ENCODE results near the gene SGMS1. TPM values are rescaled to one million over a fixed set of nuclear protein-coding genes. Genes with fewer than 3 reads are reported as not detected.
"Not testable (repeated sequence)": the region's sequence is repeated elsewhere in the genome, so short reads cannot be mapped to it uniquely, and the experiment has no call there.

The SGMS1 gene
- total RNA-seq, 1 experiment from 2014 or later, result 25.5 TPM

GRCh38 chr10:50373821-50374501 is 249.8 kb downstream of the SGMS1 start:
- in situ Hi-C loops (cut with HindIII; ENCODE audit: low sequenced_read_pairs), result no loop called here
- peak; percentile 38 for DNase-seq (ENCODE audit: low spot score)

GRCh38 chr10:50369931-50370330 is 253.8 kb downstream of the SGMS1 start:
- DNase-seq (ENCODE audit: low spot score), result no peak
- in situ Hi-C loops (cut with HindIII; ENCODE audit: low sequenced_read_pairs), result no loop called here

- in situ Hi-C loops (cut with HindIII; ENCODE audit: low sequenced_read_pairs), result no loop called here
- DNase-seq (ENCODE audit: low spot score), result no peak
These were observed 256.0 kb downstream of the SGMS1 start for GRCh38 chr10:50367732-50368131.

- in situ Hi-C loops (cut with HindIII; ENCODE audit: low sequenced_read_pairs); DNase-seq (ENCODE audit: low spot score): not testable (repeated sequence)
These were observed 257.3 kb downstream of the SGMS1 start for GRCh38 chr10:50366421-50366820.

GRCh38 chr10:50364730-50365129 is 259.0 kb downstream of the SGMS1 start:
- DNase-seq (ENCODE audit: low spot score); in situ Hi-C loops (cut with HindIII; ENCODE audit: low sequenced_read_pairs): not testable (repeated sequence)

- in situ Hi-C loops (cut with HindIII; ENCODE audit: low sequenced_read_pairs), result no loop called here
- no peak for DNase-seq (ENCODE audit: low spot score)
These were observed 261.1 kb downstream of the SGMS1 start for GRCh38 chr10:50362547-50363125.

- DNase-seq (ENCODE audit: low spot score), result no peak
- in situ Hi-C loops (cut with HindIII; ENCODE audit: low sequenced_read_pairs), result no loop called here
These were observed 261.8 kb downstream of the SGMS1 start for GRCh38 chr10:50361946-50362345.

- in situ Hi-C loops (cut with HindIII; ENCODE audit: low sequenced_read_pairs), result no loop called here
These were observed 263.5 kb downstream of the SGMS1 start for GRCh38 chr10:50360077-50360850.

GRCh38 chr10:50358925-50359687 is 264.6 kb downstream of the SGMS1 start:
- DNase-seq (ENCODE audit: low spot score), result no peak
- in situ Hi-C loops (cut with HindIII; ENCODE audit: low sequenced_read_pairs), result no loop called here

More at GRCh38 chr10:50360077-50360850, 263.5 kb downstream of the SGMS1 start:
- no peak for DNase-seq (ENCODE audit: low spot score)

- in situ Hi-C loops (cut with HindIII; ENCODE audit: low sequenced_read_pairs), result no loop called here
- DNase-seq (ENCODE audit: low spot score), result no peak
These were observed 265.3 kb downstream of the SGMS1 start for GRCh38 chr10:50358411-50358810.

GRCh38 chr10:50356481-50356832 is 267.3 kb downstream of the SGMS1 start:
- in situ Hi-C loops (cut with HindIII; ENCODE audit: low sequenced_read_pairs); DNase-seq (ENCODE audit: low spot score): not testable (repeated sequence)

- DNase-seq (ENCODE audit: low spot score); in situ Hi-C loops (cut with HindIII; ENCODE audit: low sequenced_read_pairs): not testable (repeated sequence)
These were observed 267.9 kb downstream of the SGMS1 start for GRCh38 chr10:50355693-50356480.

GRCh38 chr10:50351483-50352146 is 272.1 kb downstream of the SGMS1 start:
- DNase-seq (ENCODE audit: low spot score), result no peak
- in situ Hi-C loops (cut with HindIII; ENCODE audit: low sequenced_read_pairs), result no loop called here

- no peak for DNase-seq (ENCODE audit: low spot score)
These were observed 273.4 kb downstream of the SGMS1 start for GRCh38 chr10:50350366-50350765.

GRCh38 chr10:50349554-50349953 is 274.2 kb downstream of the SGMS1 start:
- in situ Hi-C loops (cut with HindIII; ENCODE audit: low sequenced_read_pairs), result no loop called here

More at GRCh38 chr10:50350366-50350765, 273.4 kb downstream of the SGMS1 start:
- in situ Hi-C loops (cut with HindIII; ENCODE audit: low sequenced_read_pairs), result no loop called here

GRCh38 chr10:50347394-50347802 is 276.4 kb downstream of the SGMS1 start:
- in situ Hi-C loops (cut with HindIII; ENCODE audit: low sequenced_read_pairs), result no loop called here
- DNase-seq (ENCODE audit: low spot score), result no peak

More at GRCh38 chr10:50349554-50349953, 274.2 kb downstream of the SGMS1 start:
- DNase-seq (ENCODE audit: low spot score), result no peak

- DNase-seq (ENCODE audit: low spot score), result no peak
- in situ Hi-C loops (cut with HindIII; ENCODE audit: low sequenced_read_pairs), result no loop called here
These were observed 276.8 kb downstream of the SGMS1 start for GRCh38 chr10:50346942-50347341.

GRCh38 chr10:50345545-50345944 is 278.2 kb downstream of the SGMS1 start:
- no peak for DNase-seq (ENCODE audit: low spot score)
- in situ Hi-C loops (cut with HindIII; ENCODE audit: low sequenced_read_pairs), result no loop called here
